Stimulated activated naive B cell treated with anti-CD40 and anti-IgM and Interleukin-4, amounts not matched to agents 10 μg/mL and 1 μg/mL and 100 μg/mL, for 72 hours (primary cell): ENCODE results near the gene STK10.

Source experiments
- ATAC-seq, 2 donors: fragments of 150-1000 bp; cut with Tn5 transposase; replicated peaks; 2 replicates each; pipeline ENCODE4 v1.10.0; 2021; ENCODE audit warnings: moderate library complexity in 1 of 2
- DNase-seq: peaks from one replicate; pipeline ENCODE4 v3.0.0; 2021
- H3K27ac Mint-ChIP-seq: one replicate; pipeline ENCODE4 v1.8.0; 2022; ENCODE audit warnings: mild to moderate bottlenecking, mixed read lengths
- H3K27me3 Mint-ChIP-seq, 2 donors: one replicate each; pipeline ENCODE4 v1.8.0; 2022; ENCODE audit warnings: mixed read lengths in 2 of 2
- H3K36me3 Mint-ChIP-seq, 2 donors: one replicate each; pipeline ENCODE4 v1.8.0; 2022; ENCODE audit warnings: mixed read lengths in 2 of 2, mild to moderate bottlenecking in 1 of 2
- H3K4me1 Mint-ChIP-seq, 2 donors: one replicate each; pipeline ENCODE4 v1.8.0; 2022; ENCODE audit warnings: mixed read lengths in 2 of 2, mild to moderate bottlenecking in 1 of 2
- H3K4me3 Mint-ChIP-seq, 2 donors: one replicate each; pipeline ENCODE4 v1.8.0; 2022; ENCODE audit warnings: mild to moderate bottlenecking in 2 of 2, mixed read lengths in 2 of 2, moderate library complexity in 1 of 2
- H3K9me3 Mint-ChIP-seq, 2 donors: one replicate each; pipeline ENCODE4 v1.8.0; 2022; ENCODE audit warnings: mixed read lengths in 2 of 2, mild to moderate bottlenecking in 1 of 2

STK10 gene

GRCh38 chr5:172082180-172082579, 105.8 kb downstream of the STK10 start:
- no peak for ATAC-seq
- Mint-ChIP-seq H3K27ac (peak overlapping the region; percentile 73), H3K9me3 (no peaks in the 10 kb centered on the region), H3K4me3 (peak overlapping the region in 1 of 2 donors; percentile 54), H3K27me3 (no peaks in the 10 kb centered on the region), H3K4me1 (peaks cover 3 to 7% of the 10 kb centered on the region in 2 donors), H3K36me3 (peaks cover 38 to 55% of the 10 kb centered on the region in 2 donors)
- DNase-seq: no peak

GRCh38 chr5:172079876-172080275, 108.1 kb downstream of the STK10 start:
- H3K9me3 Mint-ChIP-seq: no peaks in the 10 kb centered on the region
- peaks cover 0 to 7% of the 10 kb centered on the region in 2 donors for H3K4me1 Mint-ChIP-seq
- ATAC-seq (no peak), DNase-seq (no peak)
- no peaks in the 10 kb centered on the region for H3K27me3 Mint-ChIP-seq
- H3K27ac Mint-ChIP-seq: no peak overlapping the region
- peaks cover 45 to 63% of the 10 kb centered on the region in 2 donors for H3K36me3 Mint-ChIP-seq
- no peak overlapping the region for H3K4me3 Mint-ChIP-seq

GRCh38 chr5:172078726-172079345, 109.2 kb downstream of the STK10 start:
- H3K4me3 Mint-ChIP-seq: no peak overlapping the region
- DNase-seq (no peak), ATAC-seq (no peak)
- peaks cover 46 to 64% of the 10 kb centered on the region in 2 donors for H3K36me3 Mint-ChIP-seq
- H3K27ac Mint-ChIP-seq: peak overlapping the region; percentile 59
- H3K9me3 Mint-ChIP-seq: no peaks in the 10 kb centered on the region
- no peaks in the 10 kb centered on the region for H3K27me3 Mint-ChIP-seq
- H3K4me1 Mint-ChIP-seq: peaks cover 0 to 7% of the 10 kb centered on the region in 2 donors

- H3K9me3 Mint-ChIP-seq: no peaks in the 10 kb centered on the region
- H3K4me3 Mint-ChIP-seq: no peak overlapping the region
- DNase-seq (no peak), ATAC-seq (no peak)
- H3K36me3 Mint-ChIP-seq: peaks cover 46 to 61% of the 10 kb centered on the region in 2 donors
- H3K4me1 Mint-ChIP-seq: peaks cover 0 to 7% of the 10 kb centered on the region in 2 donors
- no peak overlapping the region for H3K27ac Mint-ChIP-seq
- no peaks in the 10 kb centered on the region for H3K27me3 Mint-ChIP-seq
These were observed 110.2 kb downstream of the STK10 start for GRCh38 chr5:172077664-172078425.

- DNase-seq (no peak), ATAC-seq (no peak)
- Mint-ChIP-seq H3K4me1 (peaks cover 3 to 14% of the 10 kb centered on the region in 2 donors), H3K36me3 (peaks cover 38 to 54% of the 10 kb centered on the region in 2 donors), H3K27ac (peak overlapping the region; percentile 65), H3K27me3 (no peaks in the 10 kb centered on the region), H3K4me3 (no peak overlapping the region), H3K9me3 (no peaks in the 10 kb centered on the region)
These were observed 111.2 kb downstream of the STK10 start for GRCh38 chr5:172076761-172077244.

- Mint-ChIP-seq H3K27me3 (no peaks in the 10 kb centered on the region), H3K27ac (no peak overlapping the region), H3K36me3 (peaks cover 36 to 56% of the 10 kb centered on the region in 2 donors), H3K9me3 (no peaks in the 10 kb centered on the region), H3K4me1 (peaks cover 8 to 20% of the 10 kb centered on the region in 2 donors), H3K4me3 (no peak overlapping the region)
- ATAC-seq (no peak), DNase-seq (no peak)
These were observed 112.4 kb downstream of the STK10 start for GRCh38 chr5:172075656-172076055.

- Mint-ChIP-seq H3K4me3 (no peak overlapping the region), H3K9me3 (no peaks in the 10 kb centered on the region), H3K36me3 (peaks cover 35 to 53% of the 10 kb centered on the region in 2 donors), H3K27ac (no peak overlapping the region), H3K4me1 (peaks cover 8 to 20% of the 10 kb centered on the region in 2 donors), H3K27me3 (no peaks in the 10 kb centered on the region)
- no peak for DNase-seq
- ATAC-seq: no peak
These were observed 113.1 kb downstream of the STK10 start for GRCh38 chr5:172074896-172075295.

GRCh38 chr5:172071309-172071875, 116.6 kb downstream of the STK10 start:
- DNase-seq (no peak), ATAC-seq (peak; percentile 41 to 61)
- H3K9me3 Mint-ChIP-seq: no peaks in the 10 kb centered on the region
- H3K27ac Mint-ChIP-seq: peak overlapping the region; percentile 10
- H3K4me3 Mint-ChIP-seq: no peak overlapping the region
- H3K27me3 Mint-ChIP-seq: no peaks in the 10 kb centered on the region
- H3K4me1 Mint-ChIP-seq: peaks cover 10 to 32% of the 10 kb centered on the region in 2 donors
- peaks cover 40 to 56% of the 10 kb centered on the region in 2 donors for H3K36me3 Mint-ChIP-seq

- DNase-seq: no peak
- Mint-ChIP-seq H3K9me3 (no peaks in the 10 kb centered on the region), H3K27ac (peak overlapping the region; percentile 71), H3K4me1 (peaks cover 4 to 23% of the 10 kb centered on the region in 2 donors), H3K36me3 (peaks cover 66 to 82% of the 10 kb centered on the region in 2 donors), H3K4me3 (no peak overlapping the region), H3K27me3 (no peaks in the 10 kb centered on the region)
- no peak for ATAC-seq
These were observed 122.5 kb downstream of the STK10 start for GRCh38 chr5:172065431-172066065.

- Mint-ChIP-seq H3K27ac (no peak overlapping the region), H3K4me3 (no peak overlapping the region), H3K36me3 (peaks cover 67 to 86% of the 10 kb centered on the region in 2 donors), H3K4me1 (peaks cover 4 to 23% of the 10 kb centered on the region in 2 donors), H3K27me3 (no peaks in the 10 kb centered on the region), H3K9me3 (no peaks in the 10 kb centered on the region)
- ATAC-seq (no peak), DNase-seq (no peak)
These were observed 123.3 kb downstream of the STK10 start for GRCh38 chr5:172064766-172065165.

GRCh38 chr5:172064358-172064757, 123.7 kb downstream of the STK10 start:
- H3K36me3 Mint-ChIP-seq: peaks cover 69 to 86% of the 10 kb centered on the region in 2 donors
- no peak overlapping the region for H3K27ac Mint-ChIP-seq
- H3K4me1 Mint-ChIP-seq: peaks cover 5 to 23% of the 10 kb centered on the region in 2 donors
- ATAC-seq: no peak
- H3K27me3 Mint-ChIP-seq: no peaks in the 10 kb centered on the region
- DNase-seq: no peak
- no peak overlapping the region for H3K4me3 Mint-ChIP-seq
- no peaks in the 10 kb centered on the region for H3K9me3 Mint-ChIP-seq

- ATAC-seq (no peak), DNase-seq (no peak)
- Mint-ChIP-seq H3K9me3 (no peaks in the 10 kb centered on the region), H3K27me3 (no peaks in the 10 kb centered on the region), H3K4me3 (no peak overlapping the region), H3K36me3 (peaks cover 64 to 79% of the 10 kb centered on the region in 2 donors), H3K4me1 (peaks cover 5 to 22% of the 10 kb centered on the region in 2 donors), H3K27ac (peak overlapping the region; percentile 82)
These were observed 124.4 kb downstream of the STK10 start for GRCh38 chr5:172063463-172064235.

- ATAC-seq: no peak
- H3K4me1 Mint-ChIP-seq: peaks cover 0 to 2% of the 10 kb centered on the region in 2 donors
- no peak for DNase-seq
- H3K9me3 Mint-ChIP-seq: no peaks in the 10 kb centered on the region
- H3K27ac Mint-ChIP-seq: peak overlapping the region; percentile 10
- no peaks in the 10 kb centered on the region for H3K27me3 Mint-ChIP-seq
- peaks cover 59 to 73% of the 10 kb centered on the region in 2 donors for H3K36me3 Mint-ChIP-seq
- no peak overlapping the region for H3K4me3 Mint-ChIP-seq
These were observed 128.3 kb downstream of the STK10 start for GRCh38 chr5:172059661-172060100.
